Amygdala (tissue), 56 donors: Measurements from ENCODE around the gene CACNA1B.

Source experiments
- DNase-seq, 56 donors: peaks; one replicate each; lab custom pipeline; 2025; lab: John Stamatoyannopoulos, UW

Gene CACNA1B

GRCh38 chr9:137975936-137976565 lies 98.5 kb downstream of the CACNA1B start:
- DNase-seq: no peak

GRCh38 chr9:137977571-137978261 lies 100.1 kb downstream of the CACNA1B start:
- DNase-seq: no peak

- DNase-seq: no peak
Observed at GRCh38 chr9:137978262-137978714, 100.7 kb downstream of the CACNA1B start.

- DNase-seq: no peak
Observed at GRCh38 chr9:137982200-137982599, 104.6 kb downstream of the CACNA1B start.

GRCh38 chr9:137984005-137984404 lies 106.4 kb downstream of the CACNA1B start:
- no peak for DNase-seq

- DNase-seq: no peak
Observed at GRCh38 chr9:137984520-137985257, 107.1 kb downstream of the CACNA1B start.

GRCh38 chr9:137985637-137986071 lies 108.1 kb downstream of the CACNA1B start:
- DNase-seq: no peak

- no peak for DNase-seq
Observed at GRCh38 chr9:137986268-137987099, 108.9 kb downstream of the CACNA1B start.

- DNase-seq: no peak
Observed at GRCh38 chr9:137987244-137988030, 109.9 kb downstream of the CACNA1B start.

GRCh38 chr9:137988051-137988450 lies 110.5 kb downstream of the CACNA1B start:
- no peak for DNase-seq

- no peak for DNase-seq
Observed at GRCh38 chr9:137988701-137989100, 111.1 kb downstream of the CACNA1B start.

- DNase-seq: no peak
Observed at GRCh38 chr9:137989156-137989555, 111.6 kb downstream of the CACNA1B start.

- DNase-seq: no peak
Observed at GRCh38 chr9:137989999-137990715, 112.6 kb downstream of the CACNA1B start.

- DNase-seq: no peak
Observed at GRCh38 chr9:138003485-138004190, 126.1 kb downstream of the CACNA1B start.

GRCh38 chr9:138006576-138007233 lies 129.1 kb downstream of the CACNA1B start:
- DNase-seq: no peak

GRCh38 chr9:138007566-138007917 lies 130.0 kb downstream of the CACNA1B start:
- DNase-seq: no peak

- no peak for DNase-seq
Observed at GRCh38 chr9:138007918-138008841, 130.6 kb downstream of the CACNA1B start.
